ENCODE results near the gene SCO1.
A peak's percentile ranks its signal among the peaks of the same experiment; 100 is the strongest.
"Not testable (repeated sequence)": the region's sequence is repeated elsewhere in the genome, so short reads cannot be mapped to it uniquely, and the experiment has no call there.

SCO1 gene

GRCh38 chr17:10716218-10716617 is 18.9 kb upstream of the SCO1 start:
- no peak overlapping the region for H3K4me3 Mint-ChIP-seq
- H3K27me3 Mint-ChIP-seq (ENCODE audit: low read depth): no peaks in the 10 kb centered on the region
- peaks cover 11% of the 10 kb centered on the region for H3K36me3 Mint-ChIP-seq (ENCODE audit: low read depth)
- no peak for TF ChIP-seq CTCF (IDR thresholded peaks at IDR 0.05; ENCODE audit: unreplicated experiment in 3 of 3)
- H3K9me3 Mint-ChIP-seq: no peaks in the 10 kb centered on the region
- no peak overlapping the region for H3K27ac Mint-ChIP-seq
- no peaks in the 10 kb centered on the region for H3K4me1 Mint-ChIP-seq

DNA sequence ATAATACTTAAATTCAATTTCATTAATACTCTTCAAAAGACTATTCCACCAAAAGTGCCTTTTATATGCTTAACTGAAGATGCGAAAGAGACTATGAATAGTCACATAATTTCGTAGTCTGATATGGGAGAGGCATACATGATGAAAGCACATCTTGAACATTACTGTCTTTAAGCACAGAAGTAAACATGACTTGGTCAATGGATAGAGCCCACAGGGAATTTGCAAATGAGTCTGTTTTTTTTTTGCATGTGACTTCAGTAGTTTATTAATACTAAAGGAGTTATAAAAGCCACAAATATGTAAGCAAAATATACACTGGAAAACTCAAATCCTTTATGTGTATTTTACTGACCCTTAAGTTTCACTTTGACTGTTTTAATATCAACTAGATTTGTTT is 16.0 kb upstream of the SCO1 start:
- Mint-ChIP-seq H3K4me3 (no peak overlapping the region), H3K9me3 (no peaks in the 10 kb centered on the region), H3K27me3 (ENCODE audit: low read depth) (no peaks in the 10 kb centered on the region), H3K27ac (no peak overlapping the region), H3K36me3 (ENCODE audit: low read depth) (peaks cover 35% of the 10 kb centered on the region), H3K4me1 (no peaks in the 10 kb centered on the region)
- no peak for TF ChIP-seq CTCF (IDR thresholded peaks at IDR 0.05; ENCODE audit: unreplicated experiment in 3 of 3)

- H3K27ac Mint-ChIP-seq: no peak overlapping the region
- no peak overlapping the region for H3K4me3 Mint-ChIP-seq
- peaks cover 12% of the 10 kb centered on the region for H3K4me1 Mint-ChIP-seq
- H3K27me3 Mint-ChIP-seq (ENCODE audit: low read depth): no peaks in the 10 kb centered on the region
- TF ChIP-seq CTCF (IDR thresholded peaks at IDR 0.05; ENCODE audit: unreplicated experiment in 3 of 3): no peak
- H3K9me3 Mint-ChIP-seq: no peaks in the 10 kb centered on the region
- H3K36me3 Mint-ChIP-seq (ENCODE audit: low read depth): peaks cover 40% of the 10 kb centered on the region
These were observed 8.4 kb upstream of the SCO1 start for GRCh38 chr17:10705727-10706126.

DNA sequence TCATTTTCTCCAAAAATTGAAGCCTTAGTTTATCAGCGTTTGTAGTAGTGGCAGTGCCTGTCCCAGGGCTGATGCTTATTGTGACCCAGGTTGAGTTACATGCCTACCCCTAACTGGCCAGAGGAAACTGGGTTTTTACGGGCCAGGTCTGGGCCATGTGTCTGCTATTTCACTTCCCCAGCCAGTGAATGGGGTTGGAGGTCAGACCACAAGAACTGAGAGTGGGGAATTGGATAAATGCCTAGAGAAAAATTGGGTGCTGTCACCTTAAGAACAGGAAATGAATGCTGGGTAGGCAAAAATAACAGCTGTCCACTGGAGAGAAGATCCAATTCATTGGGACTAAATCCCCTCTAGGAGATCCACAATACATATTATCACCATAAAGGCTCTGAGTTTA is 5.2 kb upstream of the SCO1 start:
- H3K9me3 Mint-ChIP-seq: no peaks in the 10 kb centered on the region
- no peak overlapping the region for H3K27ac Mint-ChIP-seq
- no peak for TF ChIP-seq CTCF (IDR thresholded peaks at IDR 0.05; ENCODE audit: unreplicated experiment in 3 of 3)
- peaks cover 23% of the 10 kb centered on the region for H3K4me1 Mint-ChIP-seq
- no peaks in the 10 kb centered on the region for H3K27me3 Mint-ChIP-seq (ENCODE audit: low read depth)
- no peak overlapping the region for H3K4me3 Mint-ChIP-seq
- H3K36me3 Mint-ChIP-seq (ENCODE audit: low read depth): peaks cover 17% of the 10 kb centered on the region

DNA sequence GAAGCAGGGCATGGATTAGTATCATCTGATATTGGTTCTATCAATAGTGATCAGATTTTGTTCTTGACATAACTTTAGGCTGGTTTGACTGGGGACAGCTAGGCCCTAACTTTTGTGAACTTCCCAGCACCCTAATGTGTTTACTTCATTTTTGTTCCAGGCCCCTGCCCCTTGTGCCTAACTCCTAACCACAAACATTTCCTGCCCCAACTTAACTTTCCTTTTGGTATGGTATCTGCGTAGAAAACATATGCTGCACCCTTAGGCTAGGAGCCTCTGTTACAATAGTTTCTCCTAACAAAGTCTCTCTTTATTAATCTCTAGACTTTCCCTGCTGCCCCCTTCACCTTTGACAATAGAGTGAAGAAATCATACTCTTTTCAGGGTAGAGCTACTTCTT is 2.5 kb upstream of the SCO1 start:
- Mint-ChIP-seq H3K4me1 (peaks cover 37% of the 10 kb centered on the region), H3K27me3 (ENCODE audit: low read depth) (no peaks in the 10 kb centered on the region), H3K4me3 (peak overlapping the region; percentile 52 to 66 (median 60)), H3K27ac (peak overlapping the region in 2 of 3 experiments; percentile 9 to 25), H3K9me3 (no peaks in the 10 kb centered on the region), H3K36me3 (ENCODE audit: low read depth) (peaks cover 9% of the 10 kb centered on the region)
- TF ChIP-seq CTCF (IDR thresholded peaks at IDR 0.05; ENCODE audit: unreplicated experiment in 3 of 3): no peak

- Mint-ChIP-seq H3K36me3 (ENCODE audit: low read depth) (peaks cover 20% of the 10 kb centered on the region), H3K4me1 (peaks cover 42% of the 10 kb centered on the region), H3K27me3 (ENCODE audit: low read depth) (no peaks in the 10 kb centered on the region), H3K4me3 (peak overlapping the region; percentile 86 to 97 (median 96)), H3K27ac (peak overlapping the region; percentile 93 to 97 (median 94)), H3K9me3 (no peaks in the 10 kb centered on the region)
- no peak for TF ChIP-seq CTCF (IDR thresholded peaks at IDR 0.05; ENCODE audit: unreplicated experiment in 3 of 3)
These were observed 924 bp upstream of the SCO1 start for GRCh38 chr17:10698096-10698818.

DNA sequence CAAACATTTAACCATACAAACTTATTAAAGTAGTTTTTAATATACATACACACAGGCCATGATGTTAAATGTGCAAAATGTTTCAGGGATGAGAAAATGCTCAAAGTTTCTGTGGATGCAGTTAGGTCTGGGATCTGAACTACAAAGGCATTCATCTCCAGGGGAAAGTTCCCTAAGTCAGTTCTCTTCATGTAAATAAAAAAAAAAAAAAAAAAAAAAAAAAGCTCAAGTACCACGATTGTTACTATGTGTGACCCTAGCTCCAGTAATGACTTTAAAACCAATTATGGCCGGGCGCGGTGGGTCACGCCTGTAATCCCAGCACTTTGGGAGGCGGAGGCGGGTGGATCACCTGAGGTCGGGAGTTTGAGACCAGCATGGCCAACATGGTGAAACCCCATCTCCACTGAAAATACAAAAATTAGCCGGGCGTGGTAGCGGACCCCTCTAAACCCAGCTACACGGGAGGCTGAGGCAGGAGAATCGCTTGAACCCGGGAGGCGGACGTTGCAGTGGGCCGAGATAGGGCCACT is 1.4 kb downstream of the SCO1 start:
- not testable (repeated sequence) for H3K27me3 Mint-ChIP-seq (ENCODE audit: low read depth); H3K27ac Mint-ChIP-seq; H3K9me3 Mint-ChIP-seq
- Mint-ChIP-seq H3K36me3 (ENCODE audit: low read depth) (peaks cover 38% of the 10 kb centered on the region), H3K4me1 (peaks cover 30% of the 10 kb centered on the region), H3K4me3 (peak overlapping the region; percentile 86 to 97 (median 96))

Data from nephron (organoid).